B cell (primary cell): ENCODE results near the gene HTR2A.

Source experiments
- EZH2 ChIP-seq: IDR thresholded peaks from 2 replicates; pipeline ENCODE4 v1.6.1; 2012; ENCODE audit warnings: borderline replicate concordance, low read depth, mild to moderate bottlenecking, moderate library complexity, low read length; ENCODE audit not compliant: insufficient read depth, poor library complexity, severe bottlenecking
- TF ChIP-seq, protein P1 (sequence below): fragments of 200-600 bp; IDR thresholded peaks from one replicate; pipeline ENCODE4 v1.8.0; 2022; ENCODE audit warnings: antibody characterized with exemption, mild to moderate bottlenecking

DNA sequence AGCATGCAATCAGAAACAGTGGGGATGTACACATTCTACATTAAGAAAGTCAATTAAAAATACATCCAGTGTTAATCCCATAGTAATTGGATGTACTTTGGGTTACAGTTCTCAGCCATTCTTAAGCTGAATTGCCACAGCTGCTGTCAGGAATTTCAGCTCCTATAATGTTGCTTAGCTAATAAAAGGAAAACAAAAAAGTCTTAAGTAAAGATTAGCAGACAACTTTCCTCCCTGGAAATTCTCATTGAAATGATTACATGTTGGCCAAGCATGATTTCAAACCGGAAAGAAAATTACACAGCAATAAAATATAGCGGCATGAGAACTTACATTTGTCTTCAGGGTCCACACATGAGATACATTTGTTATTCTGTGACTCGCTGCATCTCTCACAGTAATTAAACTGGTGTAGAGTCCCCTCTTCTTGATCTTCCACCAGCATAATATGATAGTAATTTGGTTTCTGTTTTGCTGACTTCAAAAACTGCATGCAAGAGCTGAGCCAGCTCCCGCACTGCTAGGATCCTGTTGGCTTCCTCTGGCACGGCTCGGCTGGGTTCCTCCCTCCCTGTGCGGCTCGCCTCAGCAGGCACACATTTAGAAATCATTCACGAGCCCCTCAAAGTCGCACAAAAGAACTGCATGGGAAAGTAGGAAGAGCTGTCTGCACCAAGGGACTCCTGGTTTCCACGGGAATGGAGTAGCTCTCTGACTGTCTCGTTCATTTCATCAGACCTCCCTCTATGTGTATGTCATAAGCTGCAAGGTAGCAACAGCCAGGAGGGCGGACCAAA lies at the start of gene HTR2A:
- TF ChIP-seq, protein P1, sequence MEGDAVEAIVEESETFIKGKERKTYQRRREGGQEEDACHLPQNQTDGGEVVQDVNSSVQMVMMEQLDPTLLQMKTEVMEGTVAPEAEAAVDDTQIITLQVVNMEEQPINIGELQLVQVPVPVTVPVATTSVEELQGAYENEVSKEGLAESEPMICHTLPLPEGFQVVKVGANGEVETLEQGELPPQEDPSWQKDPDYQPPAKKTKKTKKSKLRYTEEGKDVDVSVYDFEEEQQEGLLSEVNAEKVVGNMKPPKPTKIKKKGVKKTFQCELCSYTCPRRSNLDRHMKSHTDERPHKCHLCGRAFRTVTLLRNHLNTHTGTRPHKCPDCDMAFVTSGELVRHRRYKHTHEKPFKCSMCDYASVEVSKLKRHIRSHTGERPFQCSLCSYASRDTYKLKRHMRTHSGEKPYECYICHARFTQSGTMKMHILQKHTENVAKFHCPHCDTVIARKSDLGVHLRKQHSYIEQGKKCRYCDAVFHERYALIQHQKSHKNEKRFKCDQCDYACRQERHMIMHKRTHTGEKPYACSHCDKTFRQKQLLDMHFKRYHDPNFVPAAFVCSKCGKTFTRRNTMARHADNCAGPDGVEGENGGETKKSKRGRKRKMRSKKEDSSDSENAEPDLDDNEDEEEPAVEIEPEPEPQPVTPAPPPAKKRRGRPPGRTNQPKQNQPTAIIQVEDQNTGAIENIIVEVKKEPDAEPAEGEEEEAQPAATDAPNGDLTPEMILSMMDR = no peak
- no peak for TF ChIP-seq EZH2
